Urinary bladder (tissue), 4 donors: Measurements from ENCODE around the gene CCDC9B. TPM values are rescaled to one million over a fixed set of nuclear protein-coding genes. Genes with fewer than 3 reads are reported as not detected.

ENCODE experiments used
- DNase-seq: peaks from one replicate; pipeline ENCODE4 v3.0.0-alpha.2; 2015; ENCODE audit errors: extremely low spot score
- H3K27ac ChIP-seq: one replicate; pipeline ENCODE4 v1.5.1; 2013; ENCODE audit warnings: low read depth, mild to moderate bottlenecking, moderate library complexity
- H3K36me3 ChIP-seq: one replicate; pipeline ENCODE4 v1.6.1; 2013; ENCODE audit warnings: mild to moderate bottlenecking, moderate library complexity; ENCODE audit not compliant: insufficient read depth
- H3K4me1 ChIP-seq: one replicate; pipeline ENCODE4 v1.6.1; 2013; ENCODE audit warnings: mild to moderate bottlenecking, moderate library complexity; ENCODE audit not compliant: insufficient read depth
- H3K4me3 ChIP-seq: one replicate; pipeline ENCODE4 v1.5.1; 2013; ENCODE audit warnings: low read depth, low read length
- WGBS: extraction: QIAGEN DNeasy Blood & Tissue Kit; methylation state at CpG from one replicate; pipeline ENCODE4 v1.1.7; 2013; 5-methylcytosine and 5-hydroxymethylcytosine counted together
- polyA plus RNA-seq: library from polyadenylated mRNA; stranded (reverse); fragments of 200-250 nt; gene quantifications from one replicate; pipeline ENCODE4 v1.2.3, GENCODE V29; 2013
- total RNA-seq: library from RNA; depleted of rRNA; stranded (reverse); fragments of >200 nt; gene quantifications from one replicate; pipeline ENCODE4 v1.2.3, GENCODE V29; 2014
- donor health status: healthy with polysubstance abuse.
- donor health status: healthy.

CCDC9B gene
- total and polyA plus RNA-seq, 2 donors = 10.0 to 42.2 TPM

DNA sequence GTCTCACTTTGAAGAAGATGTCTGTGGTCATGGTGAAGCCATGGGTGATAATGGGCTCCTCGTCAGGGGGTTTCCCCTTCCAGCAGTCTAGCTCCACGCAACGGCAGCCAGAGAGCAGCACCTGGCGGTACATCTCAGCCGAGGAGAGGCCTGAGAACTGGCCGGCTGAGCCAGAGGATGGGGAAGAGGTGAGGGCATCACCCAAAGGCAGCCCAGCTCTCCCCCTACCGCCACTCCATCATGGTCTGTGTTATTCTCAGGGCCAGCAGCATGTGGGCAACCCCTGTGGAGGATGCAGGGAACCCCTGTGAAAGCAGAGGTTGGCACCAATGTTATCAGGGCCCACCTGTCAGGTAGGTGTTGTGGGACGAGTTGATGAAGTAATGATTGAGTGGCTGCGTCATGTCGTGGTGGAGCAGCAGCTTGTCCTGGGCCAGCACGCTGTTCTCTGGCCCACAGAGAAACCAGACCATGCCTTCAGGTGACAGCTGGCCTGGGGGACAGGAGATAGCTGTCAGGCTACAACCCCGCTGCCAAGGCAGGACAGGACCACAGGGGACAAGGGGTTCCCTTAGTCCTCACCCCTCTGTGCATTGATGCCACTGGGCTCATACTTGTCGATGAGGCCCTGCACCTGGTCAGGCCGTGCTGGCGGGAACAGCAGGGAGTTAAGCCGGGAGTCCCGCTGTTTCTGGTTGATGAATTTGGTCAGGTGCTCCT, 42.4 kb downstream of the CCDC9B start:
- Histone ChIP-seq H3K4me3 (no peak overlapping the region), H3K27ac (no peak overlapping the region), H3K36me3 (no peaks in the 10 kb centered on the region), H3K4me1 (no peaks in the 10 kb centered on the region)
- WGBS = 95% methylated on average over 17 of the region's 17 CpGs
- DNase-seq = no peak

DNA sequence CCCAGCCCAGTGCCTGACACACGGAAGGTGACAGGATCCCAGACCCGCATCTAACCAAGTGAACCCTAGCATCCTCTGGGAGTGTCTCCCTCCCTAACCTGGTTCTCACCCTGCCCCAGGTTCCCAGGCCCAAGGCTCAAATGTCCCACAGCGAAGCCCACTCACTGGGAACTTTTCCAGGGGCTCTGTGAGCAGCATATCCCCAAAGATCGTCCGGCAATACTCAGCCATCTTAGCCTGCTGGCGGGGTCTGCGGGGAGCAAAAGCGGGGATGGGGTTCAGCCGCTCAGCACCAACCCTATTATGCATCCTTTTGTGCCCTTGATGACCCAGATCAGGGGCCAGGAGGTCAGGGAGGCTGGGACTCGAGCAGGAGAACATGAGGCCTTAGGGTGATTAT, 43.4 kb downstream of the CCDC9B start:
- DNase-seq = no peak
- H3K4me3 ChIP-seq = no peak overlapping the region
- no peak overlapping the region for H3K27ac ChIP-seq
- no peaks in the 10 kb centered on the region for H3K36me3 ChIP-seq
- 96% methylated on average over 10 of the region's 10 CpGs for WGBS
- no peaks in the 10 kb centered on the region for H3K4me1 ChIP-seq

GRCh38 chr15:40296561-40297230, 44.0 kb downstream of the CCDC9B start:
- no peaks in the 10 kb centered on the region for H3K36me3 ChIP-seq

DNA sequence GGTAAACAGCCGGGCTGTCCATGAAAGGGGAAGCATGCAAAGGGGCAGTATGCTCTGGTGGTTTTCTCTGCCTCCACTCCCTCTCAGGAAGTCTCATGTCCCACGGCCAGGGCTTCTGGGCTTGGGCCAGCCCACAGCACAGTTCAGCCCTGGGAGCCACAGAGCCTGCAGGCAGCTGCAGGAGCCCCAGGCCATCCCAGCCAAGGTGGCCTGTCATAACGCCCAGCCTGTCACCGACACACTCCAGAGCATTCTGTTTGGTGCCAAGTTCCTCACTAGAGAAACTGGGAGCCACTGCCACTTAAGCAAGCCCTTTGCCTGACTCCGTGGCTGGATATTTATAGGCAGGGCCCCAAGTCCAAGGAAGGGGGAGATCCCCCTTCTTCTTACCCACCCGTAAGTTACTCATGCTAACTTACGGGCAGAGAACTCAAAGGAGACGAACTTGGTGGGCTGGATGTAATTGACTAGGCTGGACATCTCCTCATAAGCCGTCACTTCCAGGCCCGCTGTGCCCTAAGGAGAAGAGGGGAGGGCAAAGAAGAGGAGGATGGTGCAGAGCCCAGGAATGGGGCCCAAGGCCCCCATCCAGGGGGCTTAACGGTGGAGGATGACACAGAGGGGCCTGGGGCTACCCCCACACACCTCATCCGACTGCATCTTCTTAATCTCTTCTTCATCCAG, 44.7 kb downstream of the CCDC9B start:
- no peak for DNase-seq
- H3K36me3 ChIP-seq = no peaks in the 10 kb centered on the region
- no peaks in the 10 kb centered on the region for H3K4me1 ChIP-seq
- no peak overlapping the region for H3K4me3 ChIP-seq
- 44% methylated on average over 12 of the region's 12 CpGs for WGBS
- H3K27ac ChIP-seq = no peak overlapping the region

More at GRCh38 chr15:40296561-40297230, 44.0 kb downstream of the CCDC9B start:
- no peaks in the 10 kb centered on the region for H3K4me1 ChIP-seq
- 82% methylated on average over 5 of the region's 5 CpGs for WGBS
- DNase-seq = no peak
- H3K27ac ChIP-seq = no peak overlapping the region
- no peak overlapping the region for H3K4me3 ChIP-seq

- Histone ChIP-seq H3K4me3 (no peak overlapping the region), H3K36me3 (no peaks in the 10 kb centered on the region), H3K4me1 (no peaks in the 10 kb centered on the region), H3K27ac (no peak overlapping the region)
- WGBS = 85% methylated on average over 1 of the region's 1 CpG
- no peak for DNase-seq
Observed at GRCh38 chr15:40295297-40295696, 45.4 kb downstream of the CCDC9B start.

DNA sequence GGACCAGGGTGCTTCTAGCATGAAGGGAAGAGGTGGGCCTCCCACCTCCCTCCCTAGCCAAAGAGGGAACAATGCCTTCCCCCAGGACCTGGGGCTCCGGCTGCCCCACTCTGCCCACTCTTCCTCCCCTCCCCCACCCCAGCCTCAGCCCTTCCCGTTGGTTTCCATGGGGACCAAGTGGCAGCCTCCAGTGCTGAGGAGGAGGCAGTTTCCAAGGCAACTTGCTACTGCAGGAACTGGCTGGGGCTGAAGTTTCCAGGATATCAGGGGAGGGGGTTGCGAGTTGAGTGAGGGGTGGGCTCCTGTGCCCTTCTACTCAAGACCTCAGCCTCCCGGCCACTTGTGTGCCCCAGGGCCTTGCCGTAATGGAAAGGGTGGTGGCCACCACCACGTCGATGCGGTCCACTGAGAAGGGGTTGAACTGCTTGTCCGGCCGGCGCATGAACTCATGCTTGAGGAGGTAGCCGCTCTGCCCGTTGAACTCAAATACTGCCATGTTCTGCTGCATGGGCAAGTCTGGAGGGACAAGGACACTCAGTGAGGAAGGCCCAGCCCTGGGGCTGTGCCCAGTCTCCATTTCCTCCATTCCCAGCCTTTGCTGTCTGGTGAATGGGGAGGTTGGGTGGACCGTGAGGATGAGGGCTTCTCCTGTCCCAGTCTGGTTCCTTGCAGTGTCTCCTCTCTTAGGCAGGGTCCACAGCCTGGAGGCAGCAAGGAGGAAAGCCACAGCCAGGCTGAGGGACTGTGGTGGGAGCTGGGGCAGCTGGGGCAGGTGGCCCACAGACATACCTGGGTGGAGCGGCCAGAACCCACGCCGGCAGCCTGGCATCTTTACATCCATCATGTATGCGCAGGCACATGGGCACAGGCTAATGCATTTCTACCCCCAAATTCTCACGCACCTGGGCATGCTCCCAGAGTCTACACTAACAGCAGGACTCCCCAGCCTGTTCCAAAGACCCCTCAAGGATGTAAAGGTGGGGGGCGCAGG, 46.5 kb downstream of the CCDC9B start:
- H3K36me3 ChIP-seq = no peaks in the 10 kb centered on the region
- H3K27ac ChIP-seq = no peak overlapping the region
- H3K4me3 ChIP-seq = no peak overlapping the region
- 90% methylated on average over 20 of the region's 20 CpGs for WGBS
- no peaks in the 10 kb centered on the region for H3K4me1 ChIP-seq
- no peak for DNase-seq

- H3K4me3 ChIP-seq = no peak overlapping the region
- no peak for DNase-seq
- H3K4me1 ChIP-seq = no peaks in the 10 kb centered on the region
- no peak overlapping the region for H3K27ac ChIP-seq
- no peaks in the 10 kb centered on the region for H3K36me3 ChIP-seq
Observed at GRCh38 chr15:40293006-40293405, 47.7 kb downstream of the CCDC9B start.

- Histone ChIP-seq H3K4me1 (no peaks in the 10 kb centered on the region), H3K4me3 (no peak overlapping the region), H3K36me3 (no peaks in the 10 kb centered on the region), H3K27ac (no peak overlapping the region)
- WGBS = 94% methylated on average over 3 of the region's 3 CpGs
- no peak for DNase-seq
Observed at GRCh38 chr15:40292246-40292645, 48.5 kb downstream of the CCDC9B start.

DNA sequence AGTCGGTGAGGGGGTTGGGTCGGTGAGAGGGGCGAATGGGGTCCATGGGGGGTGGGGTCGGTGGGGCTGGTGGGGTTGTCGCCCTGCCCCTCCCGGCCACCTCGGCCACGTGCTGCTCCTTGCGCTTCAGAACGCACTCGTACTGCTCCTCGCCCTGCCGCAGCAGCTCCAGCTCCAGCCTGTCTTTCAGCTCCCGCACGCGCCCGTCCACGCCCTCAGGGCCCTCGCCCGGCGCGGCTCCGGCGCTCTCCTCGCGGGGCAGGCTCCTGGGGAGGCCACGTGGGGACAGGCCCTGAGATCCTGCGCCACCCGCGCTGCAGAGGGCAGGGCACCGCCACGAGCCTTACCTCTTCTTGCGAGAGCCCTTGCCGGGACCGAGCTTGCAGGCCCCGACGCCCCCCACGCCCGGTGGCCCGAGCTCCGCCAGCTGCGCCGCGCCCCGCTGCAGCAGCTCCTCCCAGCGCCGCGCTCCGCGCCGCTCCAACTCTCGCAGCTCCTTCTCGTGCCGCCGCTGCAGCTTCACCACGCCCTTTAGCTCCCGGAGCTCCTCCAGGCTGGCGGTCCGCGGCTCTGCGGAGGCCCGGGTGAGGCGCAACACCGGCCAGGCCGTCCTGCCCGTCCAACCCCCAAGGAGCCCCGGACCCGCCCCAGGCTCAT, 49.7 kb downstream of the CCDC9B start:
- H3K36me3 ChIP-seq = no peaks in the 10 kb centered on the region
- H3K4me3 ChIP-seq = no peak overlapping the region
- DNase-seq = no peak
- WGBS = 11% methylated on average over 68 of the region's 68 CpGs
- H3K4me1 ChIP-seq = no peaks in the 10 kb centered on the region
- no peak overlapping the region for H3K27ac ChIP-seq

DNA sequence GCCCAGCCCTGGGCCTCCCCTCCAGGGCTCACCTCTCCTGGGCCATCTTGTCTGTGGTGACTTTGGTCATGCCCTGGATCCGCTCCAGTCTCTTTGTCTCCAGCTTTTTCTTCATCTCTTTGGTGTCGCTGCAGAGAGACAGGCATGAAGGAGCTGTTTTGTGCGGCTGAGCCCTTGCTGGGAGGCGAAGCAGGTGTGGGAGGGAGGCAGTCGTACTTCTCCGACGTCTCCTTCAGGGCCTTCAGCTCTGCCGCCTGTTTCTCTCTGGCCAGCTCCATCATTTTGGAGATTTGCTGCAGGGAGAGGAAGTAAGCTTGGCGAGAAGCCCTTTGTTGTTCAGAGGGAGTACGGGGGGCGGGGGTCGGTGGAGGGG, 50.2 kb downstream of the CCDC9B start:
- 39% methylated on average over 12 of the region's 12 CpGs for WGBS
- DNase-seq = no peak
- H3K36me3 ChIP-seq = no peaks in the 10 kb centered on the region
- no peaks in the 10 kb centered on the region for H3K4me1 ChIP-seq
- no peak overlapping the region for H3K4me3 ChIP-seq
- no peak overlapping the region for H3K27ac ChIP-seq

DNA sequence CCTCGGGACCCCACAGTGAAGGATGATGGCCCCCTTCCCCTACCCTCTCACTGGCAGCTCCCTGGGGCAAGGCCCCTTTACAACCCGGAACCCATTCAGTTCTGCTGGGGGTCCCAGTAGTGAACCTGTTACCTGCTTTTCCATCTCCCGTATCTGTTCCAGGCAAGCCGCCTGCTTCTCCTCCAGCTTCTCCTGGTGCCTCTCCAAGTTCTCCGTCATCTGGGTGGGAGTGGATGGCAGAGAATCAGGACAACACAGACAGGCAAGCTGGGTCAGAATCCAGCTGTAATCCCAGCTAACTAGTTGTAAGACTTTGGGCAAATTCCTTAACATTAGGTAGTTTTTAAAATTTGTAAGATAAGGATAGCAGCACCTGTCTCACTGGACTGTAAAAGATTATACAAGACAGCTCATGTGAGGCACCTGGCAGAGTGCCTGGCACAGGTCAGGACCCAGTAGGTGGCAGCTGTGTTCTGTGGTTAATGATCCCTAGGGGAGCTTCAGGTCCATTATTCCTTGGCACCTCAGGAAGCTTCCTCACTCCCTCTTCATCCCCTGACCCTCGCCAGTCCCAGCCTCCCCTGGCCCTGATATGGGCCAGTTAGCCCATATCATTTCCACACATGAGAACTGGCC, 51.5 kb downstream of the CCDC9B start:
- 77% methylated on average over 6 of the region's 6 CpGs for WGBS
- Histone ChIP-seq H3K4me1 (no peaks in the 10 kb centered on the region), H3K27ac (no peak overlapping the region), H3K36me3 (no peaks in the 10 kb centered on the region), H3K4me3 (no peak overlapping the region)
- DNase-seq = no peak

DNA sequence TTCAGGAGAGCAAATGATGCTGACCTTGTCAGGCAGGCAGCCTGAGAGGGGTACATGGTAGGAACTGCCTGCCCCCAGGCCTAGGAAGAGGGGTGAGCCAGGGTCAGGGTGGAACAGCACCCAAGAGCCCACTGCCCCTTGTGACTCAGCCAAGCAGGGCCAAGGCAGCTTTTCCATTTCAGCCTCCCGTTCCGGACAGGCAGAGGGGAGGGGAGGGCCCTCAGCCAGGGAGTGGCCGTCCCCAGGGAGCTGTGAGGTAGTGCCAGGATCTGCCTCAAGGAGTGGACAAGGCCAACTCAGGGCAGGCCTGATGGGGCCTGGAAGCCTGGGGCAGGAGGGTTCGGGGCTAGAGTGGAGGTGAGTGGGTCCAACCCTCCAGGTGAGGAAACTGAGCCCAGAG, 52.8 kb downstream of the CCDC9B start:
- DNase-seq = no peak
- Histone ChIP-seq H3K4me3 (no peak overlapping the region), H3K36me3 (no peaks in the 10 kb centered on the region), H3K27ac (no peak overlapping the region), H3K4me1 (peaks cover 1% of the 10 kb centered on the region)
- WGBS = 78% methylated on average over 4 of the region's 4 CpGs
